HG03342 (cell line): ENCODE results near the gene MVB12A.
A peak's percentile ranks its signal among the peaks of the same experiment; 100 is the strongest.

Experiments
- ATAC-seq: cut with Tn5 transposase; IDR thresholded peaks from one replicate; pipeline ENCODE4 v1.9.1; 2021; ENCODE audit warnings: mild to moderate bottlenecking, moderate library complexity; ENCODE audit not compliant: unreplicated experiment

The MVB12A gene

DNA sequence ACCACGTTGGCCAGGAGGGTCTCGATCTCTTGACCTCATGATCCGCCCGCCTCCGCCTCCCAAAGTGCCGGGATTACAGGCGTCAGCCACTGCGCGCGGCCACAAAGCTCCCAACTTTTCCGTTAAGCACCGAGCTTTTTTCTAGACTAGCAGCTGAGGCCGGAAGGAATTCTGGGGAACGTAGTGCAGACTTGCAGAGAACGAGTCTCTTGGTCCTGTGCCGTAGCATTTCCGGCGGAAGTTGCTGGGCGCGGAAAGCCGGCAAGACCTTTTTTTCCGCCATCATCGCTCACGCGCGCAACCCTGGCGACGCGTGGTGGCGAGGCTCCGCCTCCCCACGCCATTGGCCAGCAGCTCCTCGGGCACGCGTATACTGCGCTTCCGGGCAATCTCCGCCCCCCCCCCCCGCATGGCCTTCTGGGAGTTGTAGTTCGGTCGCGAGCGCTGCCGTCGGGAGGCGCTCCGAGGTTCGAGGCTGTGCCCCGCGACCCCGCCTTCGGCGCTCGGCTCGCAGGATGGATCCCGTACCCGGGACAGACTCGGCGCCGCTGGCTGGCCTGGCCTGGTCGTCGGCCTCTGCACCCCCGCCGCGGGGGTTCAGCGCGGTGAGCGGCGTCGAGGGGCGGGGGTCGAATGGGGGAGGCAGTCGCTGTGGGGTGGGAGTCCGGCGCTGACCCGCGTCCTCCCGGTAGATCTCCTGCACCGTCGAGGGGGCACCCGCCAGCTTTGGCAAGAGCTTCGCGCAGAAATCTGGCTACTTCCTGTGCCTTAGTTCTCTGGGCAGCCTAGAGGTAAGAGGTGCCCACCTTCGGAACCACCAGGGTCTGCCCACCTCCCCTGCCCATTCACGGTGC is at the start of gene MVB12A:
Gene MVB12A, plus strand, starts transcription at position 427 of the 854 bp plus-strand sequence. Its CDS starts 89 bp downstream, at position 516.
- ATAC-seq = peak; percentile 86

DNA sequence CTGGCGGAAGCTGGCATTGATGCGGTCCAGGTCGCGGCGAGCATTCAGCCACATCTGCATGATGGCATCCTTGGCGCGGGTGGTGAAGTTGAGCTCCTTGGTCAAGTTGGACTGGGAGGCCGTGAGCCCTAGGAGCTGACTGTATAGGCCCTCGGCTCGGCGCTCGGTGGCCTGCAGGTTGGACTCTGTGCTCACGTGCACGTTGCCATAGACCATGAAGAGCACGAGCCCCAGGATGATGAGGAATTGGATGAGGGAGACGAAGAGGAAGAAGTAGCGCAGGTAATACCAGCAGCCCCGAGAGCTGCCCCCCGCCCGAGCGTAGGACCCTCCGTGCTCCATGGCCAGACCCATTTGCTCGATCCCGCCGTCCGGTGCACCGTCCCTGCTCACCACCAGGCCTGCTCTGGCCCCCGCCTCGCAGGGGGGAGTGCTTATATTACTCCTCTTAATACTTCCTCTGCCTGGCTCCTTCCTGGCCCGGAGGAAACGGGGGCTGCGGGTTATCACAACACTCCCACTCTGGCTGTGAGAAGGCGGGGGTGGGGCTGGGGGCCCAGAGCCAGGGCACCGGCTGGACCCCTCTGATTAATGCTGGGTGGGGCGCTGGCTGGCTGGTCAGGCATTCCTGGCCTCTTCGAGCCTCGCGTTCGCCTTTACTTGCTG is 42.8 kb upstream of the MVB12A start, which contains the start of gene PLVAP:
Gene PLVAP, minus strand, starts transcription at position 408 of the 666 bp plus-strand sequence. Its CDS starts 54 bp downstream, at position 354.
- ATAC-seq = no peak

DNA sequence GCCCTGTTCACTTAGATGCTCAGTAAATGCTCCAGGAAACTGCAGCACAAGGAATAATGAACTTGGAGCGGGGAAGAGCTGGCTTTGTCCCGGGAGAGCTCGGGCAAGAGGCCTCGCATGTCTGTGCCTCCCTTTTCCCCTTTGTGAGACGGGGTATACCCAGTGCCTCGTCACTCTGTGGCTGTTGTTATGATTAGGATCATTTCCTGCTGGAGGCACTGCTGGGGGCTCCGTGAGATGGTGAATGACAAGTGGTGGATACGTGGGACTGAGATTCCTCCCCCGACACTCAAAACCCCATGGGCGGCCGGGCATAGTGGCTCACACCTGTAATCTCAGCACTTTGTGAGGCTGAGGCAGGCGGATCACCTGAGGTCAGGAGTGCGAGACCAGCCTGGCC is 41.6 kb upstream of the MVB12A start:
- no peak for ATAC-seq

DNA sequence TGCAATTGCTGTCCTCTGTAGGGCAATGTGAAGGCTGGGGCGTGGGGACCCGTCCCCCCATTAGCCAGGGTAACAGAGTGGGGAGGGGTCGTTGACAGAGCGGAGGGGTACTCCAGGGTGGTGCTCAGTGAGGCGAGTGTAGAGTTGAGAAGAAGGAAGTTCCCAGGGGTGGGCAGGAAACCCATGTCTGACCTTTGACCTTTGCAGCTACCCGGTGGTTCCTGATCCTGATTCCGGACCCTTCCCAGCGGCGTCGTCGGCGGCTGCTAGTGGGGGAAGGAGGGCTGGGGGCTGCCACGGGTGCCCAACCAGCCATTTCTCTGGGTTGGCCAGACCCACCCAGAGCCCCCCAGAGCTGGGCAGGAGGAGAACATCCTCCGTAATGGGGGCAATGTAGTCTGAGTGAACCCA is 40.6 kb upstream of the MVB12A start:
- no peak for ATAC-seq

DNA sequence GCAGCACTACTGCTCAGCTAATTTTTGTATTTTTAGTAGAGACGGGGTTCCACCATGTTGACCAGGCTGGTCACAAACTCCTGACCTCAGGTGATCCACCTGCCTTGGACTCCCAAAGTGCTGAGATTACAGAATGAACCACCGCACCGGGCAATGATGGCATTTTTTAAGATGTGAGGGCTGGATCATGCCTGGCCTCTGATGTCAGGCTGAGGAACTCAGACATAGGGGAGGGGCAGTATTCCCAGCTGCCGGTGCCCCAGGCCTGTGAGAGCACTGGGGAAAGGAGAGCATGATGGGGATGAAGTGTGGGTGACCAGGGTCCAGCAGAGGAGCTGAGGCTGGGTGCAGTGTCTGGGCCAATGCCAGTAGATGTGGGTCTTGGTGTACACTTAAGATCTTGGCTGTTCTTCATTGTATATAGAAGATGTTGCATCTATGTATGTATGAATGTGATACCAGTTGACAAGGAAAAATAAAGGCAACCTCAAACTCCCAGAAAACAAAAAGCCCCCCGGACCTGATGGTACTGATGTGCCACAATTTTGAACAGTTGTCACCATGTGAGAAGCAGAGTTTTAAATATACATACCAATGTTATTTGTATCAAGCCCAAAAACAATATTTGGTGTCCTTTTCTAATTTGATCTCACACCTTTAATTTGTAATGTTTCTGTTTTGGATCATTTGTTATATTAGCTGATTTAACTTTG is 39.3 kb upstream of the MVB12A start:
- ATAC-seq = no peak

DNA sequence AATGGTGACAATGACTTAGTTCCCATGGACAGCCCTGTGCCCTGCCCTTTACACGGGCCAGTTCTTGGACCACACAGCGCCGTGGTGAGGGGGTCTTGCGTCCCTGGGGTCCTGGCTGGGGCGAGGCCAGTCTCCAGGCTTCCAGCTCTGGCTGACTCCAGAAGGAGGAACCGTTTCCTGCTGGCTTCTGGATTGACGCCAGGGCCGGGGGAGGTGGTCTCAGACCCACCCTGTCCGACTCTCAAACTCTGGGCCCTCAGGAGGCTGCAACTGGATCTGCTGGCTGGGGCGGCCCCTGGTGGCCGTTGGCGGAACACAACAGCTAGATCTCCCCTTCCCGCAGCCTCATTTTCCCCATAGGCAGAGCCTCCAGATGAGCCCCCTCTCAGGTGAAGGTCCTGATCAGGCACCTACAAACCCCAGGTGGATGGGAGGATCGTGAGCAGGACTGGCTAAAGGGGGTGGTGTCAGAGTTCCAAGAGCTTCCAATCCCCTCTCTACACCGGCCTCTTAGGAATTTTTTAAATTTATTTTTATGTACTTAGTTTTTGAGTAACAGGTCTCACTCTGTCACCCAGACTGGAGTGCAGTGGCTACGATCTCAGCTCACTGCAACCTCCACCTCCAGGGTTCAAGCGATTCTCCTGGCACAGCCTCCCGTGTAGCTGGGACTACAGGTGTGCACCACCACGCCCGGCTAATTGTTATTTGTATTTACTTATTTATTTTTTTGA is 33.8 kb upstream of the MVB12A start:
- ATAC-seq = no peak

DNA sequence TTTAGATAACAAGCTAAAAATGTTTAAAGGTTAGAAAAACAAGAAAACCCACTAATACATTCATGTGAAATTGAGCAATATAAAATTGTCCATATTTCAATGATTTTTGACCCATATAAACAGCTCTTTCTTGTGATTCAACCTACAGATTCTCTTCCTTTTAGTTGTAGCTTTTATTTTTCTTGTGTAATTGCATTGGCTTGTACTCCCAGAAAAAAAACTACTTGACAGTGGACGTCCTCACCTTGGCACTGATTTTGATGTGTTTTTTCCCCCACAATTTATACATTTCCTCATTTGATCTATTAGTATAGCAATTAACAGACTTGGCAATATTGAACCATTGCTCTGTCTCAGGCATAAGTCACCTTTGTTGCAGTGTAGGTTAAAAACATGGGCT is 30.6 kb upstream of the MVB12A start:
- no peak for ATAC-seq

DNA sequence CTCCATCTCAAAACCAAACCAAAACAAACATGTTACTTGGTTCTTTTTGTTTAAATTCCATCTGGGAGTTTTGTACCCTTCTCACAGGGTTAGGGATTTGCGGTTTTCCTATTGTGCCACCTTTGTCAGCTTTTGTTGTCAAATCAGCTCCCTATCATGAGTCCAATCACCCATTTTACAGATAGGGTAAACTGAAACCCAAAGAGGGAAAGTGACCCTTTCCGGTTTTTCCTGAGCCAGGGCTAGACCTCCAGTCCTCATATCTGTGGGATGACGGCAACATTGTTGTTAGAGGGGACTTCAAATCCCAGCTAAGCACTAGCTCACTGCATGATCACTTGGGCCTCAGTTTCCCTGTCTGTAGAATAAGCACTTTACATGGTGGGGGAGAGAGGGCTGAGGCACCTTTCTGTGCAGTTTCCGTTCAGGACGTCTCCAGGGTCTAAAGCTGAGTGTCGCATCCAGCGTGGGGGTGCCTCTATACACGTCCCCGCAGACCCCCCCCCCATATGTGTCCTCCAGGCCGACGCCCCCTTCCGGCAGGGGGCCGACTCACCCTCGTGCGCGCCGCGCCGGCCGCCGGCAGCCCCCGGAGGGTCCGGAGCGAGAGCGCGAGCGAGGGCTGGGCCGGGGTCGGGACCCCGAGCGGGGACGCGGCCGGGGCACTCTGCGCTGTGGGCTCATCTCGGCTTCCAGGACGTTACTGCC is 29.7 kb upstream of the MVB12A start:
- no peak for ATAC-seq

DNA sequence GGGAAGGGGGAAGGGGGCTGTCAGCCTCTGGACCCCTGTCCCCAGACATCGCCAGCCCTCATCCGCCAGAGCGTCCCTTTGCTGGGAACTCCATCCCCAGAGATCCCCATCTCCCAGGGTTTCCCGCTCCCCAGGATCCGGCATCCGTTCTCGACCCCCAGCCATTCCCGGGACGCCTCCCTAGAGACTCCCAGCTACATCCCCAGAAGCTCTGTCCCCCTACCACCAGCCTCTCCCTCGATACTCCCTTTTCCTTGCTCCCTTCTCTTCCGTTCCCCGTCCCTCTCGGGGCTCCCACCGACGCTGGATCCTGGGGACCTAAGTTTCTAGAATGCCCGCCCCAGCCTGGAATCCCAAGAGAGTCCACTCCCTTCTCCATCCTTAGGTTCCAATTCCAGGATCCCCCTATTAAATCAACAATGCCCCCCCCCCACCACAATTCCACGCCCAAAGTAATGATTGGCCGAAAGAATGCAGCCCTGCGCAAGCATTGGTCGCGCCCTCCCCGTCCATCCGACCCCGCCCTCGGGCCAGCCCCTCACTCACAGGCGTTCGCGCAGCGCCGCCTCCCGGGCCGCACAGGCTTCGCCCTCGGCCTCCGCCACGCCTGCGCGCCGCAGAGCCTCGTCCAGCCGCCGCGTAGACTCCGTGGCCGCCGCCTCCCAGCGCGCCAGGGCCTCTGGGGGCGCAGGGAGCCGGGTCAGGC is 29.0 kb upstream of the MVB12A start:
- peak; percentile 85 for ATAC-seq

DNA sequence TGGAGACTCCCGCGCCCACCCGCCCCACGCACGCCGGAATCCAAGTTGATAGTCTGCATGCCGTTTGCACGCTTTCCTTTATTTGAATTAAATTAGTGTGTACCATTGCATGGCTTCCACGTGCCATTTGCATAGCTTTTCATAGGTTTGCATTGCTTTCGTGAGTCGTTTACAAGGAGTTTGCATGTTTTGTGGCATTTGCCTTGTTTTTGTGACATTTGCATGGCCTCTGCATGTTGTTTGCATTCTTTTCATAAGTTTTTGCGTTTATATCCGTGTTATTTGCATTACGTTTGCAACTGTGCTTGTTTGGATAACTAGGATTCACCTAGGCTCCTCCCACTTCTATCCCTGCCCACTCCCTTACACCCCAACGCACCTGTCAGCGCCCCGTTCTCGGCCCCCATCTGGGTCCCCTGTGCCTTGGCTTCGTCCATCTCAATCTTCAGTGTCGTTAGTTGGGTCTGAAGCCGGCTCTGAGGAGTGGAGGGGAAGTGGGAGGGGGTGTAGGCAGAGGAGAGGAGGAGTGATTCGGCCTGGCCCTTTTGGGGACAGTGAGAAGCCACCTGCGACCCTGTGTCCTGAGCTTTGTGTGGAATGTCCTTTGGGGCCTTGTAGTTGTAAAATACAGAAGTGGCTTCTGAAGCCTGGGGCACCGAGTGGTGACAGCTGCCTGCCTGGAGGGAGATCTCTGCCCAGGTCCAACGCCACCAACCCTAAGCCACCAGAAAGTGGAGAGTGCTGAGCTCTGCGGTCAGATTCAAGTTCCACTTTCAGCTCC is 28.3 kb upstream of the MVB12A start:
- ATAC-seq = no peak

DNA sequence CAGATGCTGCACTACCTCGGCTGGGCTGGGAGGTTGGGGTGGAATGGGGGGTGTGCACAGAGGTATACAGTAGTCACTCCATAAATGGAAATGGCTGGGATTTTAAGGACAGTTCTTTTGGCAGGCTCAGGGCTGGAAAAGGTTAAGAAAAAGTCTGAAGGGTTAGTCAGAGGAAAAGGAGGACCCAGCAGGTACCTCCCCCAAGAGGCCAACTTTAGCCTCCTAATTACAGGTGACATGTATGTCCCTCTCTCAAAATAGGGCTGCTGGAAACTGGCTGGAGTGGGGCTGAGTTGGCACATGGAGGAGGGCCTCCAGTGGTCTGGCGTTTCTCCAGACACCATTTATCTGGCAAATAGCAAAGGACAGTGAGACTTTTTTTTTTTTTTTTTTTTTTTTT is 26.8 kb upstream of the MVB12A start:
- no peak for ATAC-seq

DNA sequence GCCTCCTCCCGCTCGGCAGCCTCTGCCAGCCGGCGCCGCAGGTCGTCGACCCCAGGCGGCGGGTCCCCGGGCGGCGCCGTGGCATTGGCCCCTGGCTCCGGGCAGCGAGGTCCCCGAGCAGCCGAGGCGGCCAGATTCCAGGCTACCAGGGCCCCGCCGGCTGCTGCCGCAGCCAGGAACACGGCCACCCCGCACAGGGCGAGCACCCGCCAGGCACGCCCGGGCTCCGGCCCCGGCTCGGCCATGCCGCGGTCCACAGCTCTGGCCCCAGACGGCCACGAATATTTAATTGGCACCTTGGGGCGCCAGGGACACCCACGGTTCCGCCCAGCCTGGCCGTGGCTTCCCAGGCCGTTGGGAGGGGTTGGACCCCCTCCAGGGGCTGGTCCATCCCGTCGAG is 25.9 kb upstream of the MVB12A start, which contains the start of gene CCDC194:
Gene CCDC194, minus strand, starts transcription at position 283 of the 400 bp plus-strand sequence. Its CDS starts 38 bp downstream, at position 245.
- no peak for ATAC-seq

DNA sequence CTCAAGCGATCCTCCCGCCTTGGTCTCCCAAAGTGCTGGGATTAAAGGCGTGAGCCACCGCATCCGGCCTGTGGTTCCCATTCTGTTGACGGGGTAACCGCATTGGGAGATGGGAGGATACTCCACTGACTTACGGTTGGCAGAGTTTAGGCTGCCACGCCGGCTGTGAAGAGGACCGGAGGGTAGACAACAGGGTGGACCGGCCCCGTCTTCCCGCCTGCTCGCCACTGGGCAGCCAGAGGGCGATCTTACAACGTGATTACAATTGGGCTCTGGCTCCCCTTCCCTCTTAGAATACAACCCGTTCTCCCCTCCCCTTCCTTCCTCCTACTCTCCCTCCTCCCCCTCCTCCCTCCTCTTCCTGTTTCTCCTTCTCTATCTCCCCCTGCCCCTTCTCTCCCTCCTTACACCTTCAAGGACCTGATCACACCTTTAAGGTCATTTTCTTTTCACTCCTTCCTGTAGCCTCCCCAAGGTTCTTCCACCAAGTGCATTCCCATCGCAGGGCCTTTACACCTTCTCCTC is 24.9 kb upstream of the MVB12A start:
- no peak for ATAC-seq

DNA sequence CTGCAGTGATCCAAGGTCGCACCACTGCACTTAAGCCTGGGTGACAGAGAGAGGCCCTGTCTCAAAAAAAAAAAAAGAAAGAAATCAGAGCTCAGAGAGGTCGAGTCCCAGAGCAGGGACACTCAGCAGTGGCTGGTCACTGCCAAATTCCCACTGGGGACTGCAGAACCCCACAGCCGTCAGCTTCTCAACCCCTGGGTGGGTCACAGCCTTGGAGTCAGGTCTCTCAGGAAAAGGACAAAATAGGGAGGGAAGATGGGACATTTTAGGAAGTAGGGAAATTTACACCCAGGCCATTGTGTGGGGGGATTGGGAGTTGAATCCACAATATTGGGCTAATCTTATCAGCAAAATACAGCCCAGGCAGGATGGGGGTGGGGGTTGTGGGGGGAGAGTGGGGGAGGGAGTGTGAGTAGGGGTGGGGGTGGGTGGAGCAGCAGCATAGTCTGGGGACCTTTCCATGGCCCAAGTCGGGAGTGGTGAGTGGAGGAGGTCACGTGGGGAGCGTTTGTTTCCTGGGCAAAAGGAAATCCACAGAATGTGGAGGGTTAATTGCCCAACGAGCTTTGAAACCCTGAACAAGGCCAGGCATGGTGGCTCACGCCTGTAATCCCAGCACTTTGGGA is 20.8 kb upstream of the MVB12A start:
- no peak for ATAC-seq

DNA sequence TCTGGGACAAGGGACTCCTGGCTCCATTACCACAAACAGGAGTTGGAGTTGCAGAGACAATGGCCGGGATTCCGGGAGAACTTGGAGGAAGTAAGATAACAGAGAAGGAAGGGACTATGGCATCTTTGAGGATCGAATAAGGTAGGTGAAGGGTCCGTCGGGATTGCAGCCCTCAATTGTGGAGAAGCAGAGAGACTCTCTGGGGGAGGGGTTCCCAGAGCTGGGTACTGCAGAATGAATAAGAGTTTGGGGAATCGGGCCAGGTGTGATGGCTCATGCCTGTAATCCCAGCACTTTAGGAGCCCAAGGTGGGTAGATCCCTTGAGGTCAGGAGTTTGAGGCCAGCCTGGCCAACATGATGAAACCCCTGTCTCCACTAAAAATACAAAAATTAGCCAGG is 18.2 kb upstream of the MVB12A start:
- no peak for ATAC-seq

DNA sequence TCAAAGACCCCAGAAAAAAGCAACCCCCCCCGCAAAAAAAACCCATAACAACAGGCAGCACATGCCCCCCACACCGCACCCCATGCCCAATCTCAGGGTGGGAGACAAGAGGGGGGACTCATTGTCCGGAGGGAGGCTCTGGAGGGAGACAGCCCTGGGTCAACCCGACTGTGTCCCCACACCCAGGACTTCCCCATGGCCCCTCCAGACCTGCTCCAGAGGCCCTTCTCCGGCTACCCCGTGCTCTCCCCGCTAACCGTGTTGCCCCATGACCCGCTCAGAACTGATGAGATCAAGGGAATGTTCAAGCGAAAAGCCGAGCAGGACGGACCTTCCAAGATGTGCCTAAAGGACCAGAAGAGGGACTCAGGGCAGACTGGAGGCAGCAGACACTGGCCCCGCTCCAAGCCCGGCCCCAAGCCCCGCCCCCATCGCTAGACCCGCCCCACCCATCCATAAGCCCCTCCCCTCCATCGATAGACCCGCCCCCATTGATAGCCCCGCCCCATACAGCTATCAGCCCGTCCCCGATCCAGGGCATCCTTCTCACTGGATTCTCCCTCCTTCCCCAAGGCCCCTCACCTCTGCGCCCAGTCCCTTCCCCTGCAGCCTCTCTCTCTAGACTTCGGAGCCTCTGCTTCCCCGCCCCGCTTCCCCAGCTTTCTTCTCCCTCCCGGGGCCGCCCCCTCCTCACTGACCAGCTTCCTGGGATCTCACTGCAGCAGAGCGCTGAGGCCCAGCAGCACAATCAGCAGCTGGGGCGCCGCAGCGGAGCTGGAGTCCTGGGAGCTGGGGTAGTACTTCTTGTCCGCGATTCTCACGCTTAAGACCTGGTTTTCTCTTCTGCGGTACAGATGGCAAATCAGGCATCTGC is 16.6 kb upstream of the MVB12A start:
- no peak for ATAC-seq

DNA sequence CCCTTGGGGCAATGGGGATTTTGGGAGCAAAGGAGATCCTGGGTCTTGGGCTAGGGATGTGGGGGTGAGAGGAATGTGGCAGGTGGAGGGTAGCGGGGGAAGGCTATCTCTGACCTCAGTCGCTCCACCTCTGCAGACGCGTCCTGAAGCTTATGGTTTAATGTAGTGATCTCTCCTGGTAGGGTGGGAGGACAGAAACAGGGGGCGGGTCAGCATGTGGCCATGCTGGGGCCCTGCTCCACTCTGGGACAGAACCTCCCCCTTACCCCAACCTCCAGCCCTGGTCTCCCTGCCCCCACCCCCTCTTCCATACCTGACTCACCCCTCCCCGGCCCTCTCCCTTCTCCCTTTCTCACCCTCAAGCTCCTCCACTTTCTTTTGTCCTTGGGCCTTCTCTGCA is 15.8 kb upstream of the MVB12A start:
- ATAC-seq = no peak
